HL-60/S4 treated with phorbol 12-myristate 13-acetate at 8.2 ng/mL for 4 days and 3 days (cell line): ENCODE measurements around the gene PIGR.

ENCODE experiments used
- in situ Hi-C: fragments of 300-500 bp; cut with MboI; formaldehyde crosslinking; loops from 2 replicates; pipeline ENCODE4 v1.15.0; 2022; ENCODE audit warnings: low sequenced_read_pairs

The PIGR gene, protein sequence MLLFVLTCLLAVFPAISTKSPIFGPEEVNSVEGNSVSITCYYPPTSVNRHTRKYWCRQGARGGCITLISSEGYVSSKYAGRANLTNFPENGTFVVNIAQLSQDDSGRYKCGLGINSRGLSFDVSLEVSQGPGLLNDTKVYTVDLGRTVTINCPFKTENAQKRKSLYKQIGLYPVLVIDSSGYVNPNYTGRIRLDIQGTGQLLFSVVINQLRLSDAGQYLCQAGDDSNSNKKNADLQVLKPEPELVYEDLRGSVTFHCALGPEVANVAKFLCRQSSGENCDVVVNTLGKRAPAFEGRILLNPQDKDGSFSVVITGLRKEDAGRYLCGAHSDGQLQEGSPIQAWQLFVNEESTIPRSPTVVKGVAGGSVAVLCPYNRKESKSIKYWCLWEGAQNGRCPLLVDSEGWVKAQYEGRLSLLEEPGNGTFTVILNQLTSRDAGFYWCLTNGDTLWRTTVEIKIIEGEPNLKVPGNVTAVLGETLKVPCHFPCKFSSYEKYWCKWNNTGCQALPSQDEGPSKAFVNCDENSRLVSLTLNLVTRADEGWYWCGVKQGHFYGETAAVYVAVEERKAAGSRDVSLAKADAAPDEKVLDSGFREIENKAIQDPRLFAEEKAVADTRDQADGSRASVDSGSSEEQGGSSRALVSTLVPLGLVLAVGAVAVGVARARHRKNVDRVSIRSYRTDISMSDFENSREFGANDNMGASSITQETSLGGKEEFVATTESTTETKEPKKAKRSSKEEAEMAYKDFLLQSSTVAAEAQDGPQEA

DNA sequence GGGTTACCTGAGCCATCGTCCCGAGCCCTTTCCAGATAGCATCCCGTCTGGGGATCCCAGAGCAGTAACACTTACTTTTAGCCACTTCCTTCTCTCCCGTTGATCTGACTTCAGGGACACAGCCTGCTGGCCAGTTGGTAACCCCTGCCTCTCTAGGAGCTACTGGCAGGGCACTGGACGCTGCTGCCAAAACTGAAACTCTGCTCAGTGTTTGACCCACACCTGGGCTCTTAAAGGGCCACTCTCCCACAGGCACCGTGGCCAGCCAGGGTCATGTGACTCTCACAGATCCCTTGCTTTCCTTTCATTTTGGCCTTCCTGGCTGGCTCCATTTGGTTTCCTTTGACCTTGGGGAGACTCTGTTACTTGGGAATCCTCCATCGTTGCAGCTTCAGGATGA is at the start of gene PIGR:
TSS of gene PIGR (minus strand) at position 206 of the 400 bp plus-strand sequence. CDS start 5,935 bp downstream, outside the sequence.
- in situ Hi-C loops = no loop called here

DNA sequence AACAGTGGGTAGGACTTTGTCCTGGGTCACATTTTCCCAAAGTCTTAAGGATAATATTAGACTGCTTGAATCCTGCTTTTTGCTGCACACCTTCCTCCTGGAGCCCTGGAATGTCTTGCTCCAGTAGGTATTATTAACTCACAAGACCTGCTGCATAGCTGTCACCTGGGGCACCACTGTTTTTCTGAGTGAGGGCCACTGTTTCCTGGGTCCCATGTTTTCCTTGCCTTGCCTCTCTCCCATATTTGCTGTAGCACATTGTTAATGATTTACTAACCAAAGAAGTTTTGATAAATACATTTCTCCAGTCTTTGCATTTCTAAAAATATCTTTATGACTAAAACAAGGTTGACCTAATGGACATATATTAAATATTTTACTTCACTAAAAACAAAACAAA is 46.5 kb upstream of the PIGR start:
- in situ Hi-C loops = no loop called here

DNA sequence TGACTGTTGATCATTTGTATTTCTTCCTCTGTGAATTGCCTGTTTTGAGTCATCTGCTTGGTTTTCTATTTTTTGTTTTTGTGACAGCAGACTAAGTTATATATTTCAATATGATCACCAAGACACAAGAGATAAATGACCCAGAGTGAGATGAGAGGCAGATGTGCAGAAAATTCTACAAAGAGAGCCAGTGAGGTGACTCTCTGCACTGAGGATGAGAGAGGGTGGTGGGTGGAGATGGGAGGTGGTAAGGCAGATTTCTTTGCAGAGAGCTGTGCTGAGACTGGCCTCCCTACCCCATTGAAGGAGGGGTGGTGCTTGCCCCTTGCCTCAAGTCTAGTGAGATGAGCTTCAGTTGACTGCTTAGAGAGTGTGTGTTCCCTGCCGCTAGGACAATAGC is 41.6 kb upstream of the PIGR start:
- in situ Hi-C loops = no loop called here

DNA sequence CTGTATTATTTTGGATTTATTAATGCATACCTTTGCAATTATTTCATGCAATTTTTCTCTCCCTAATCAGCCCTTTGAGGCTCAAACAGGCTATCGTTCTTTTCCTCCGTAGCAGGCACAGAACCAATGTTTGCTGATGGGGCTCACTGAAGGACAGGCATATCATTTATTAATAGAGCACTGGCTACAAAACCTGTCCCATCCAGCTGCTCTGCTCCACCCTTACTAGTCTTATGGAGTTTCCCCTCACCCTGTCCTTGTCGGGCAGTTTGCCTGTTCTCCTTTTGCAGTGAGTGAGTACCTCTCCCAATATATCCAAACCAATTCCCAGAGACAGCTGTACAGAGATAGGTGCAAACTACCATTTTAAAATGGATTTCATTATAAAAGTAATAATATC is 40.6 kb upstream of the PIGR start:
- in situ Hi-C loops = no loop called here

DNA sequence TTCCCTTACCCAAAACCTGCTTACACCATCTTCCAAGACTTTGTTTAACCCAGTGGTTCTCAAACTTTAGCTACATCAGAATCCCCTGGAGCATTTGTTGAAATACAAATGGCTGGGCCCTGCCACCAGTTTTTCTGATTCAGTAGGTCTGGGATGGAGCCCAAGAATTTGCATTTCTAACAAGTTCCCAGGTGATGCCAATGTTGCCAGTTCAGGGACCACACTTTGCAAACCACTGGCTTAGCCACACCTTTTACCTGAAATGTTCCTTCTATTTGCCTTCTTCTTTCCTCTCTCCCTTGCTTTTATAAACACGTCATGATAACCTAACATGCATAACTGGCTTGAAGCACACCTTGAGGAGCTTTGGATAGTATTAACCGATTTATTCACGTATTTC is 40.1 kb upstream of the PIGR start:
- in situ Hi-C loops = no loop called here

DNA sequence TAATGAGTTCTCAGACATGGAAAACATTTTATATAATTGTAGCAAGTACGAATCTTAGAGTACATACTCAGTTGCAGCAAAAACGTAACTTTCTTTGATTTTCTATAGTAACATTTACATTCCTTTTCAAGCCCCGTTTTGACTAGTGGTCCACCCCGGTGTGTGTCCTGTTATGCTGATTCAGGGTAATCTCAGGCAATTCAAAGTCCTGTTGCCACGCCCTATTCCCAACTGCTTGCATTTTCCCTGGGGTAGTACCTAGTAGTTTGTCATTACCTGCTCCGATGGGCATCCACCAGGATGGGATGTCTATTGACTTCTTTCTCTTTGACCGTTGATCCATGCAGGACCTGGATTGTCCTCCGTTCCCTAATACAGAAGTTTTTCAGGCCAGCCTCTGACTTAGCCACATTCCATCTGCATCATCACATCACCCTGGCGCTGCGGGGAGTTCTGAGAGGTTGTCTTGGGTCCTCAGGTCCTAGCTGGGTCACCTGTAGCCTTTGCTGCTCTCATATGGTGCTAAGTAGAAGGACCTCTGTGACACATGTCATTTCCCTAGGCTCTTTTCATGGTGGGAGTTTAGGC is 39.0 kb upstream of the PIGR start:
- in situ Hi-C loops = no loop called here

DNA sequence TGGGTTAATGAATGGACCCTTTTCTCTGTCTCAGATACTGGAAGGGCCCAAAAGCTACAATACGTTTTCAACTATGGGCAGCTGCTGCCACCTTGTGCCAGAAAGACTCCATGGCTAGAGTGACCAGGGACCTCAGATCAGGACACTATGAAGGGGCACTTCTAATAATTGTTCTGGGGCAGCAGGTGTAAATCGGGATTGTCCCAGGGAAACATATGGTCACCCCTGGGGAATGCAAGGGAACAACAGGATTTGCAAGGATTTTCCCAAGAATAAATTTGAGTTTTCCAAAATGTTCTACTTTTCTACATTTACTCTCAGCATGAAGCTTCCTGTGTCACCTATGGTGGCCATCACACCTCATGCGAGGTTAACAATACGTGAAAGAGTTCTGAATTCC is 36.0 kb upstream of the PIGR start:
- in situ Hi-C loops = no loop called here

DNA sequence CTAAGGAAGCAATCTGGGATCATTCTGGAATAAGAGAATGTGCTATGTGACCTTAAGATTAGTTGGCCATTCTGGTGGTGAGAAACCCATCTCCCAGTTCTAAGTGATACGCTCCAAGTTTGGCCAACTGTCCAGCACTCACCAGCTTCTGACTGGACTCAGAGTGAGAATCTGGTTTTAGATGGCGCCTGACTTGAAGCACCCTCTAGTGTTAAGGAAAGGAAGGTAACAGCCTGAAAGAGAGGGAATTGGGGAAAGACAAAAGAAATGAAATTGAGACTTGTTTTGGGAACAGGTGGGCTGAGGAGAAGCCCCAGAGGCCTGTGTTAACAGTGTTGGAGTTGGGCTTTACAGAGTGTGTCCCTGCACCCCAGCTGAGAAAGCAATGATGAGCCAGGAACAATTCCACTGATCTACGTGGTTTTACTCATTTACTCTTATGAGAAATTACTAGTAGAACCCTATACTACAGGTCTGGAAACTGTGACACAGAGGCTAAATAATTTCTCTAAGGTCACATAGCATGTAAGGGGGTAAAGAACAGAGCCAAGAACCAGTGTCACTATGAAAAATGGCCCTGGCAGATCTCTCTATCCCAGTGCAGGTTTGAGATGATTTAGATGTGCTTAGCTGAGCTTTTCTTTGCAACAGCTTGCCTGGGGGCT is 33.2 kb upstream of the PIGR start:
- in situ Hi-C loops = loop anchor here (10.0 kb wide), 1 partner anchor 245 kb away; no protein-coding TSS in a partner anchor

DNA sequence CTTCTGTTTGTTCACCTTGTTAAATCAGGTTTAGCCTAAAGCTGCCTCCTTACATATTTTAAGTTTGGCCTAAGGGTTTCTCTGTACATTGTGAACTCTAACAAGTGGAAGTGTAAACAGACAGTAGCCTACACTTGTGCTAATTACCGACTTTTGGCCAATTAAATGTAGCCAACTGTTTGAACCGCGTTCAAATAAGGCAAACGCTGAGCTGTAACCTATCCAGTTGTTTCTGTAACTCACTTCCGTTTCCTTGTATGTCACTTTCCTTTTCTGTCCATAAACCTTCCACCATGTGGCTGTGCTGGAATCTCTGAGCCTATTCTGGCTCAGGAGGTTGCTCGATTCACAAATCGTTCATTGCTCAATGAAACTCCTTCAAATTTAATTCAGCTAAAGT is 32.0 kb upstream of the PIGR start:
- in situ Hi-C loops = loop anchor here (10.0 kb wide), 1 partner anchor 243 kb away; no protein-coding TSS in a partner anchor

DNA sequence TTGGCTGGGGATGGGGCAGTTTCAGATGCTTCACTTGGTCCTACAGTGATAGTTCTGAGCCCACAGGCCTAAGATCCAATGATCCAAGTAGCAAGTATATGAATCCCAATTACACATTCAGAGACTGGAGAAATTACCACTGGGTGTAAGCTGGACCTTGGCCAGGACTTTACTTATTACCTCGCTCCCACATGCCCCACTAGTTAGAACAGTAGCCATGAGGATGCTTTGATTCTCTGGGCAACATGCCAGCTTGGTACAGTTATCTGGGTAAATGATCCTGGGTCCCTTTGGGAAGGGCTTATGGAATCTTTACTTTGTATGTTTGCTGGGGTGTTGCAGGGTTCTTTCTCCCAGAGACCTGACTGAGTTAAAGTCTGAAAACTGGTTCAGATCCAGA is 29.0 kb upstream of the PIGR start:
- in situ Hi-C loops = loop anchor here (10.0 kb wide), 1 partner anchor 241 kb away; no protein-coding TSS in a partner anchor

DNA sequence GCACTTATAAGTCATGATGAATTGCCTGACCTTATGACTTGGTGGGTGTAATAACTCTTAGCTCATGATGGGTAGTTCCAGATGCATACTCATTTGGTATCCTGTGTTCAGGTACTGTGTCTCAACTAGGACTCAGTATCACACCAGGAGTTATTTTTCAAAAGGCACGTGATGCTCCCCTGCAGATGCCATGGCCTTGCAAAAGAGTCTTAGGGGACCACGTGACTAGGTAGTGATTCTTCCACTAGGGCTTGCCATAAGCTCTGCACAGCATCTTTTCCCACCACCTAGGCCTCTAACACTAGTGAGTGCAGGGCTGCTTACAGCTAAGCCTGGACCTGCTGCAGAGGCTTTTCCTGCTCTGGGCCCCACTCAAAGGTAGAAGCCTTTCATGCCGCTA is 27.9 kb upstream of the PIGR start:
- in situ Hi-C loops = loop anchor here (10.0 kb wide), 1 partner anchor 239 kb away; no protein-coding TSS in a partner anchor

DNA sequence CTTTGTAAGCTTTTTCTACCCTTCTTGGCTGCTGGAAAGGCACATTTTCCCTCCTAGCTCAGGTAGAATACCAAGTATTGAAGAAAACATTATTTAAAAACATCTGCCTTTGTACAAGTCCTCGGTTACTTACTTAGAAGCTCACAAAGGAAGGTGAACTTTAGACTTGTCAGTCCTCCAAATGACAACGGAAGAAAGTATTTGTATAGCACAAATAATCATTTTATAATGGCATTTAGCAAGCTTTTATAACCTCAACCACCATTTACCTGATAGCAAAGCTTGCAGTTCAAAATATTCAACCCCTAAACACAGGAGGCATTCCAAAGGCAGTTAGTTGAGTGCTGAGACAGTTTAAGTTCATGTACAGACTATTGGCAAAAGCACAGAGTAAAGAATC is 26.5 kb upstream of the PIGR start:
- in situ Hi-C loops = loop anchor here (10.0 kb wide), 1 partner anchor 238 kb away; no protein-coding TSS in a partner anchor

DNA sequence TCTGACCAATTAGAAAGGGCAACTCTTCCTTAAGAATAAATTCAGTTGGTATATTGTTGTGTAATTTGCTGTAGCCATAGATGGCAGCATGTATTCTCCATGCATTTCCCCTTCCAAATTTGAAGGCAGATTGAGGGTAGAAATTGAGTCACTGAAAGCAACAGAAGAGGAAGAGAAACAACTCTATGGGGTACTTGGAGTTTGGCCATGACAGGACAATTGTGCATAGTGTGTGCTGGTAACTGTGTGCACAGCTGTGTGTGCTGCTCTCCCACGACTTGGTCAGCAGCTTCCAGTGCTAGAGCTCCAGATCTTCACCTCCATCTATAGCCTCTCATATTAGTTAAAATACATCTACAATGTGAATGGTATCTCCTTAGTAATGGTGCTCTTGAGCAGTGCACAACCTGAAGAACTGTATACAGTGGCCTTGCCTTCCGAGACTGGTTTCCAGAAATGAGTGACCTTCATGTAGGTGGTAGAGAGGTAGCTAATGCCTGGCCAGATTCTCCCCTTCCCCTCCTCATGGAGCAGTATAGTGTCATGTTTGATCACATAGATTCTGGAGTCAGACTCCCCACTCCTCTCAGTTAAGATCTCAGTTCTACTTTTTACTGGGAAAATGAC is 24.9 kb upstream of the PIGR start:
- in situ Hi-C loops = loop anchor here (10.0 kb wide), 1 partner anchor 236 kb away; no protein-coding TSS in a partner anchor

DNA sequence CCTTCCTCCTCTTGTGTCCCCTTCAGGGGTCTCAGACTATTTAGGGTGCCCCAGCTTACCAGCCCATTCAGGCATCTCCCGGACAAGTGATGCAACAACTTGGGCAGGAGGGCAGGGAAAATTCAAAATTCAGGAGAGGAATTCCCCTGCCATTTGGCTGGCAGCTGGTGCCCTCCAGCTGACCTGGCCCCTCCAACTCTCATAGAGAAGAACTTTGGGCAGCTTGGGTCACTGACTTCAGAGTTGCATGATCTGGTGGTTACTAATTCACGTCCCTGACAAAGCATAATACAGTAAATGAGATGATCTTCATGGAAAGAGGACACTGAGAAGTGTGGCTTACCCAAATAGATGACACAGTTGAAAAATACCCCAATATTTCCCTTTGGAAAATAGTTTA is 24.2 kb upstream of the PIGR start, which contains the start of gene FCAMR:
TSS of gene FCAMR (minus strand) at position 15 of the 400 bp plus-strand sequence. CDS start 335 bp downstream, outside the sequence.
- in situ Hi-C loops = loop anchor here (10.0 kb wide), 1 partner anchor 236 kb away; no protein-coding TSS in a partner anchor

DNA sequence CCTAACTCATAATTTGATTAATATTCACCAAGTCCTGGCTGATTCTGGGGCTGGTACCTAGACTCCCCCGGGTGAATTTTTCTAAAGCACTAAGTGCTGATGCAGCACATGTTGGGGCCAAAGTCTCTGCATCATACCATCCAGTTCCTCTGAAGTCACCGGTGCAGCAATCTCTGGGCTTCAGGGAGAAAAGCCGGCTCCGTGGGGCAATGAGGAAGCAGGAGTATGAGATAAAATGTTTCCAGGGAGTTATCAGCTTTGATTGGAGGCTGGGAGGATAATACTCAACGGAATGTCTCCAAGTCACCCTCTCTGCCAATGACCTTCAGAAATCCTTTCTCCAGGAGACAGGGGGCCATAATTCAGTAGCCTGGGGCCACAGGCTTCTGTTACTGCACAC is 22.8 kb upstream of the PIGR start:
- in situ Hi-C loops = no loop called here

DNA sequence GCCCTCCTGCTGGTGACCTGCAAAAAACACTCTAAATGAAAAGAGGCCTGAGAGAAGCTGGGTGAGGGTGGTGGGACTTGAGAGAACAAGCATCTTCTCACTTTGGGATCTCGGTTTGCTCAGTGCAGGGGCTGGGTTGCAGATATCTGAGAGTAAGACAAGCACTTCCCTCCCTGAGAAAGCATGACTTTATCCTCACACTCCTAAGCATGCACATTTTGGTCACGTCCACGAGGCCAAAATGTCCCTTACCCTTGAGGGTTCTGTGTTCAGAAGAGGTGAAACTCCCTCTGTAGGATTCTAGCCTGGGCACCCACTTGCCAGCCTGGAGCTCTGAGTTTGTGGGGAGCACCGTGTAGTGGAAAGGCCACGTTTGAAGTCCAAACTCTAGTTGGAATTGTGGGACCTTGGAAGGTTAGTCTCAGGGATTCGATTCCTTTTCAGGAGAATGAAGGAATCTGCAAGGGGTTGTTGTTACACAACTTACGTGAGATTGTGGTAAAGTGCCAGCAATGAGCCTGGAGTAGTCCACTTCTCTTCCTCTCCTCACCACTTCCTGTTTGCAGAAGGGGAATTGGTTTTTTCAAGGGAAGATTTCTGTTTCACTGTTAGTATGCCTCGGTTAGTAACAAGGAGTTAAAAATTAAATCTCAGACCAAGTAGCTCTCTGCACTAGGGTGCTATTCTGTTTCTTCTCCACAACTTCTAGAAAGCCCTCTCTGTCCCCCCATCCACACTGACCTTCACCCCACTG is 21.0 kb upstream of the PIGR start:
- in situ Hi-C loops = no loop called here

DNA sequence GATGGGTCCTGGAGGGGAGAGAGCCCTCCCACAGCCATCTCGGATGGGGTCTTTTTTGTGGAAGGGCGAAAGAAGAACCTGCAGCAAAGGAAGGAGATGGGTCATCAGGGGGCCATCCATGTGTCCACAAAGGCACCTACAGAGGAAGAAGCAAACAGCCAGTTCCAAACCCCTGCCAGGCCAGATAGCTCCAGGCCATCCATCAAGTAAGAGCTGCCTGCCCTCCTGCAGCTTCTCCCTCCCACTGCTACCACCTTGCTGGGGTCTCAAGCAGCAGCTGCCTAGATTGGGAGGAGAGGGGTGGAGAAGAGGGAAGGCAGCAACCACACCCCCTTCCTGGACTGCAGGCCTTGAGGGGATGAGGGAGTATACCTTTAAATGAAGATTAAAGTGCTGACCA is 19.5 kb upstream of the PIGR start:
- in situ Hi-C loops = no loop called here

DNA sequence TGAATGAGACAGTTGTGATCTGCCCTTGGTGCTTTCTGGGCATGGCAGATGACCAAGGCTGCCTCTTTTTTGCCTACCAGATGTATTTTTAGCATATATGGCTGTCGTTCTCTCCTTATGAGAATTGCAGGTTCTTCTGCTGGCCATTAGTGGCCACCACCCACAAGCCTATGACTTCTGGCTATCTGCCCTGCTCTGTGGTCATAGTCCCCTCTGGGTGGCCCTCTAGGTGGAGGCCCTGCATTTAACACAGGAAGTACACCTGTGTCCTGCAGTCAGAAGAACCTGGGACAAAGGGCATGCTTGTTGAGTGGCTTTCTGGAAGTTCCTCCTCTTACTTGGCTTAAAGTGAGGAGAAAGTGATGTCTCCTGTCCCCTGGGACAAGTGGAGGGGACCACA is 17.5 kb upstream of the PIGR start:
- in situ Hi-C loops = no loop called here

DNA sequence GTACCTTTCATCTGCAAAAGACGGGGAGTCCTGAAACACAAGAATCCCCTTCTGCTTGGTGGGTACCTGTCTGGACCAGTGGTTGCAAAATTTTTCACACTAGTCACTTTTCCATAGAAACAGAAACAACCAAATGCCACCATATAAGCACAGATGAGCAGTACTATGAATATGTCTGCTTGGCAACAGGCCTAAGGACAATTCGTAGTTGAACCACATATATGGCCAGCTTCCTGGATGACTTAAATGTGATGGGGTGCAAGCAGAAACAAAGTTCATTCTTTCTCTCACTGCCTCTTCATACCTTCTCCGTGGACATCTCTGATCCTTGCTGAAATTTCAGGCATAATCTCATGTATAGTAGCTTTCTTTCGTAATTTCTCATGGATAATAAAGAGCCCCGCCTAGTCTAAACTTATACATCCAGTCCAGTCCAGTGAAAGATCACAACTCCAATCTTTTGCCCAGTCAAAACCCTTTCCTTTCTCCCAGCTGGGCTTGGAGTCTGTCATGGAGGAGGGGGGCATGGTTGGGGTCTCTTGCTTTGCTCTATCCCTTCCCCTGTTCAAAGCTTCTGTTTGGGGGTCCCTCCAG is 16.9 kb upstream of the PIGR start:
- in situ Hi-C loops = no loop called here
